ENCODE data around the gene ZNF438.
"Not testable (repeated sequence)": the region's sequence is repeated elsewhere in the genome, so short reads cannot be mapped to it uniquely, and the experiment has no call there.

The ZNF438 gene

DNA sequence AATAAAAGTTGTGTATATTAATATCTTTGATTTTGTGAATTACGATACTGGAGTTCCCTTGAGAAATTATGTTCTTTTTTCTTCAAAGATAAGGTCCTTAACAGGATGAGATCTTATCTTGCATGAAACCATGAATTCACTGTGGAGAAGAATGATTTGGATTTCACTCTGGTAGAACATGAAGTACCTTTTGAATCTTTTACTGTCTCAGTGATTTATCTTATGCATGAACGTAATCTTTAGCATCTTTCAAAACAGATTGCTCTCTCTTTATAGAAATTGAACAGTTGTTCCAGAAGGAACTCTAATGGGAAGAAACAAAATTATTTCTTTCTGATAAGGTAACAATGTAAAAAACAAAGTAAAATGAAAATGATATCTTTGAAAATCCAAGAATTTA, 11.0 kb upstream of the ZNF438 start:
- DNase-seq, result no peak

DNA sequence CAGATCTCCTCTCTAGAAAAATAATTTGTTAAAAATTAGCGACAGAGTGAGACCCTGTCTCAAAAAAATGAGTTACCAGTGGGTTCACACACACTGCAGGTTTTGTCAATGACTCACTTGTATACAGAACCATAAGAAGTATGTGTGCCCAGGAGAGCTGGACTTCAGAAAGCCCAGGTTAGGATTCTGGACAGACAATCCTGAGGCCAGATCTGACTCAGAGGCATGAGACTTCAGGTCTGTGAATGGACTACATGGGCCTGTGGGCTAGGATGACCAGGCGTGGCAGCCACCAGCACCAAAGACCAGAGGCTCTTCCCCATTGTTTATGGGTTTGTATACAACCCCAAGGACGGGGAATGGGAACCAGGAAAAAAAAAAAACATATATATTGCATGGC, 9.3 kb upstream of the ZNF438 start:
- no peak for DNase-seq

- not testable (repeated sequence) for DNase-seq
These were observed 7.3 kb upstream of the ZNF438 start for GRCh38 chr10:31039006-31039405.

- DNase-seq, result no peak
These were observed 6.1 kb upstream of the ZNF438 start for GRCh38 chr10:31037749-31038148.

GRCh38 chr10:31036209-31036608, 4.5 kb upstream of the ZNF438 start:
- DNase-seq, result no peak

DNA sequence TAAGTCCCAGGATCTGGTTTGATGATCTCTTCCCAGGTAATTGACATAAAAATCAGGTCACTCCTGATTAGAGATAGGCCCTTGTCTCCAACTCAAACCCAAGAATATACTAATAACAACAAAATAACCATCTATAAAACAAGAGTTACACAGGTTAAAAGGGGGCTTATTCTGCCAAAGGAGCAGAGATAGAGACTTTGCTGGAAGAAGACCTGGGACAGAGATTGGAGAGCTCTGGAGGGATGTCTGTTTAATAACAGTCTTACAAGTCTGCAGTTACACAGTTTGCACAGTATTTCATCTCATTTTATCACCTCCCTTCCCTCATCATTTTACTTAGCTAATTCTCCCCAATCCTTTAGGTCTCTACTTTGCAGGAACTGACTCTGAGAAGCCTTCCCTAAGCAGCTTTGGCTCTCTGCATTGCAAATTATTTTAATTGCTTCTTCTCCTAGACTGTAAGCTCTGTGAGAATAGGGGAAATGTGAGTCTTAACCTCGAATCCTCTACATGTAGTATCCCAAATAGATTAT, 3.7 kb upstream of the ZNF438 start:
- no peak for DNase-seq

DNA sequence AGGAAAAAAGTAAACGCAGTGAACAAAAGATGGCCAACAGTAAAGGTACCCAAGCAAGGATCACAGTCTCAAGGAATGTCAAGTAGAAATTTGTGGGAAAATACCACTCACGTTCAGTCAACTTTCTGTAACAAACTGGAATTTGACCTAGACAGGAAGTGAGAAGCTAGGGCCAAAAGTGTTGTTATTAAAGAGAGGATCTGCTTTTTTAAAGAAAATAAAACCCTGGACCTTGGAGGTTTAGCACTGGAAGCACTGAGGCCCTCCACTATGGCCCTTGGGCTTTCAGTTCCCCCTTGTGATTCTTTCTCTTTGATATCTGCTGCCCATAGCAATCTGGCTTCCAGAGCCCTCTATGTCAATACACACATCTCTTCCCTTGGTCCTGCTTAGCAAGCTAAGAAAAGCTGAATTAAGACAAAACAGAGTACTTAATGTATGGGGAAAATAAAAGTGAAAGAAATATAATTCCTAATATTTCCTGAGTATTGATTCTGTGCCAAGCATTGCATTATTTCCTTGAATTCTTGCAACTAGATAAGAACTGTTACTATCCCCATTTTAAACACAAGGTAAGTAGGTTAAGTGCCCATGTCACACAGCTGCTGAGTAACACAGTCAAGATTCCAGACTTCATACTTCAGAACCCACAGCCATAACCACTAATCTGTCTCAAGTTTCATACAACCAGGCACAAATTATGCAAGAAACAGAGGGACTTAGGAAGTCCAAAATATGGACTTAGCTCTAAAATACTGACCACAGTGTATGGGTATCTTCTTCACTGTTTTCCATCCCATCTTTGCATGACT, 2.6 kb upstream of the ZNF438 start:
- DNase-seq, result no peak

DNA sequence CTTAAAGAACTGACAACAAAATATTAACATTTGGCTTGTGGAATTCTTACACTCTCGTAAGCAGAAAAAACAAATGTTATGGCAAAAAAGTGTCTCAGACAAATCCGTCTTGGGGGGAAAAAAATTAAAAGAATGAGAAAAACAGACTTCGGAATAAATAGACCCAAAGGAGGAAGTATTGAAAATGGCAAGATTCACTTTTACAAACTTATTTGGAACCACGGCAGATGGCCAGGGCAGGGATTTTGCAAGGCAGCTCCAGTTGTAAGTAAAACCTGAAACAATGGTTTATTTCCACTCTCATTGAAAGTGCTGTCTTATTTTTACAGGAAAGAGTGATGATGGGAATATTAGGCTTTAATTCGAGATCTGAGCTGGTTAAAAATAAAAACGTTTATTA, 1.5 kb upstream of the ZNF438 start:
- DNase-seq, result no peak

GRCh38 chr10:31032258-31033132, 830 bp upstream of the ZNF438 start:
- DNase-seq, result peak; percentile 90

GRCh38 chr10:31031205-31031557, 484 bp downstream of the ZNF438 start:
- DNase-seq, result no peak

DNA sequence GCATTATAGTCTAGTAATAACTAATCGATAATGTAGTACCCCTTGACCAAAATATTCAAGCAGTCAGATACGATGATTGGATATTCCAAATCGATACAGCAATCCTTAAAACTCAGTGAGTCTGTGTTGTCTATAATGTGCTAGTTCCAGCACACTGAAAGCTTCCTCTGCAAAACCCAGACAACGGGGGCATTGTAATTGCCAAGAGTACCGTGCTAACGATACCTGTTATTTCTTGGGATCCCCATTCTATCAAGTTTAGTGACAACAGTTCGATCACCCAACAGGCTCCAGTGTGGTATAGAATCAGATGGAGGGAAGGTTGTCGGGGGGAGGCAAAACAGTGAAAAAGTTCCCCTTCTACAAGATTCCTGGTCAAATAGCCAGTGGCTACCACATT, 865 bp downstream of the ZNF438 start:
- DNase-seq, result no peak

- no peak for DNase-seq
These were observed 1.4 kb downstream of the ZNF438 start for GRCh38 chr10:31030260-31030659.

- DNase-seq, result no peak
These were observed 3.6 kb downstream of the ZNF438 start for GRCh38 chr10:31028081-31028480.

DNA sequence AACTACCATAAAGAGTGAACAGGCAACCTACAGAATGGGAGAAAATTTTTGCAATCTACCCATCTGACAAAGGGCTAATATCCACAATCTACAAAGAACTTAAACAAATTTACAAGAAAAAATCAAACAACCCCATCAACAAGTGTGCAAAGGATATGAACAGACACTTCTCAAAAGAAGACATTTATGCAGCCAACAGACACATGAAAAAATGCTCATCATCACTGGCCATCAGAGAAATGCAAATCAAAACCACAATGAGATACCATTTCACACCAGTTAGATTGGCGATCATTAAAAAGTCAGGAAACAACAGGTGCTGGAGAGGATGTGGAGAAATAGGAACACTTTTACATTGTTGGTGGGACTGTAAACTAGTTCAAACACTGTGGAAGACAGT, 5.4 kb downstream of the ZNF438 start:
- DNase-seq, result not testable (repeated sequence)

DNA sequence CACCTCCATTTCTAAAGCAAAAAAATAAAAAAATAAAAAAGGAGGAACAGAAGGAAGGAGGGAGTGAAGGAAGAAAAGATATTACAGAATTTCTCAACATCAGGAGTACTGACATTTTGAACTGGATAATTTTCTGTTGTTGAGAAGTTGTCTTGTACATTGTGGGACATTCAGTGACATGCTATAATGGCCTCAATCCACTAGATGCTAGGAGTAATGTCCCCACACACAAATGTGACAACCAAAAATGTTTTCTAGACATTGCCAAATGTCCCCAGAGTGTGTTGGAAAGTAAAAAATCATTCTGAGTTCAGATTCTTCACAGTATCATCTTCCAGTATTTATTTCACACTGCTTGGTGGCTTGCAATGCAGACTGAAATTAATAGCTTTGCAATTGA, 6.5 kb downstream of the ZNF438 start:
- DNase-seq, result no peak

DNA sequence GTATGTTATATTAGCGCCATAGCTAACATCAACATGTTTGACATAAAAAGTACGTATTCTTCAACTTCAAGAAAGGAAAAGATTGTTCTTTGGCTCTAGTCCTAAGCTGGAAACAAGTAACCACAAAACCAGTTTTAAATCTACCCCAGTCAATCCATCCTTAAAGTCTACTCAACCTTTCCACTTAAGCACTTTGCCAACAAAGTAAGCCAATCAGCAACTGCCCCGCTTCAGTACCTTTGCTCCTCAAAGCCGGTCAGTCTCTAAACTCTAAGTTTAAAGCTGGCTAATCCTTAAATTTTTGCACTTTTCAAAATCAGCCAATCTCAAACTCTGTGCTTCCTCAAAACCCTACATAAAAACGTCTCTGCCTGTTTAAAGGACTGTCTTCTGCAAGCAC, 8.1 kb downstream of the ZNF438 start:
- no peak for DNase-seq

DNA sequence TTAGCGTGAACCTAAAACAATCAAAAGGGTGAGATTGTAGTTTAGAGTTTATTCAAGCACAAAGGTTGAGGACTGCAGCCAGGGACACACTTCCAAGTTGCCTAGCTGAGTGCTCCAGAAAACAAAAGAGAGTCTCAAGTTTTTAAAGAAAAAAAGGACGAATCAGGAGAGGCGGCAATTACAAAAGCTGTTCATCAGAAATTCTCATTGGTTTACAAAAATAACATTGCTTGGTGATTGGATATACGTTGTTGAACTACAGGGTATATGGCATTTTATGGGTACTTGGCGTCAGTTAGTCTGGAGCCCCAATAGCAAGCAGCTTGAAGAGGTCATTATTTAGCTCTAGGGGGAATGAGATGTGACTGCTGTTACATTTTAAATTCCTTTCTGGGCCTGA, 11.5 kb downstream of the ZNF438 start:
- no peak for DNase-seq

DNA sequence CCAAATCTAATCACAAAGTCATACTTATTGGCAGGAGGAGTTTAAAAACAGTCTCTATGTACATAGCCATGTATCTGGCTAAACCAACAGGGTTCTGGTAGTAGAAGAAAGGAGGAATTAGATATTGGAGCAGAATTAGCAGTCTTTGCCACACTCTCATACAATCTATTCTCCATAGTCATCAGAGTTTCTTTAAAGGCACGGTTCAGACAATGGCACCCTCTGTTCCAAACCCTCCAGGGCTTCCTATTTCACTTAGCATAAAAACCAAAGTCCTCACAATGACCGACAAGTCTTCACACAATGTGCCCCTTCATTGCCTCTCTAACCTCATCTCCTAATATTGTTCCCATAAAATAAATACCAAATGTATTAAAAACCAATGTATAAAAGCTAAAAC, 12.7 kb downstream of the ZNF438 start:
- no peak for DNase-seq

DNA sequence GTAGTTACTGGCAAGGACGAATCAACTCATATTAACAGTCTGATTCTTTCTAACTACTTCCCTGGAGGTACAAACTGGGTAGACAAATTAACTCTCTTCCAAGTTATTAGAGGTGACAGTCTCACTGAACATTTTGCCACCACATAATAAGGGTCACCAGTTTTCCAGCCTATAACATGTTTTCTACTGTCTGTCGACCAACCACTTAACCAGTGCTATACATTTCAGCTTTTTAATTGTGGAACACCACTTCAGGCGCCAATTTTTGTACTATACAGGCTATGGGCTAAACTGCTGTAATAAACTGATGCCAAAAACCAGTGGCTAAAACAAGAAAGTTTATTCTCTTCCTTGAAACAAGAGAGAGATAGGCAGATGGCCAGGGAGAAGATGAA, 13.3 kb downstream of the ZNF438 start:
- DNase-seq, result no peak

GRCh38 chr10:31017534-31018355, 13.9 kb downstream of the ZNF438 start:
- no peak for DNase-seq

GRCh38 chr10:31014161-31014875, 17.3 kb downstream of the ZNF438 start:
- DNase-seq, result no peak

DNA sequence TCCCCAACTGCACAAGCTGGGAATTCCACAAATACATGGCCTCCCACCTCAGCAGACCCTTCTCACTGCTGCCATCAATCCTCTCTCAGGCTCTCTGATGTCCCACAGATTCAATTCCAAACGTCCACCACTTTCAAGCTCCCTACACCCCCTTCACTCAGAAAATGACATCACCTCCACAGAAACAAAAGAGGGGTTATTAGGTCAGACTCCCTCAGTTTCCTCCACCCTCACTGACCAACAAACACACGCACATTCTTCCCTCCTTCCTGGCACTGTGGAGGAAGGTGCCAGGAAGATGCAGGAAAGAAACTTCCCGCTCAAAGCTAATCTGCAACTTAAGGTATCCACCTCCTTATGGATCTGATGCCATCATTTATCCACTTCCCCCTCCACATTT, 18.3 kb downstream of the ZNF438 start:
- no peak for DNase-seq

DNA sequence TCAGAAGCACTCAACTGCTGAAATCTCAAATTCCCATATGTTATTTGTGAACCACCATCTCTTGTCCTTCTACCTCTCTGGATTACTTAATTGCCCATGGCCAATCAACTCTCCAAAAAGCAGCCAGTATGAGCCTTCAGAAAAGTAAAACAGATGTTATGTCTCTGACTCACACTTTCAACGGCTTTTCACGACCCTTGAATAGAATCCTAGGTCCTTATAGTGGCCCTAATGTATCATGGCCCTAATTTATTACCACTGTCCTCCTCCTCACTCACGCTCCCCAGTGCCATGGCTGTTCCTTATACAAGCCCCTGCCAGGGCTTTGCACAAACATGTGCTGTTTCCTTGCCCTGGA, 20.0 kb downstream of the ZNF438 start:
- DNase-seq, result no peak

Measured in activated CD4-positive, alpha-beta T cell treated with anti-CD3 and anti-CD28 coated beads for 1 hour (primary cell).